ENCODE results near the gene ZSCAN9. TPM values are rescaled to one million over a fixed set of nuclear protein-coding genes. Genes with fewer than 3 reads are reported as not detected.

Gene ZSCAN9
- total RNA-seq, 1 donor from 2014 or later, result 3.7 TPM

GRCh38 chr6:28251661-28252008 lies 26.6 kb downstream of the ZSCAN9 start:
- peak overlapping the region in 1 of 2 donors; percentile 28 for H3K27ac ChIP-seq

DNA sequence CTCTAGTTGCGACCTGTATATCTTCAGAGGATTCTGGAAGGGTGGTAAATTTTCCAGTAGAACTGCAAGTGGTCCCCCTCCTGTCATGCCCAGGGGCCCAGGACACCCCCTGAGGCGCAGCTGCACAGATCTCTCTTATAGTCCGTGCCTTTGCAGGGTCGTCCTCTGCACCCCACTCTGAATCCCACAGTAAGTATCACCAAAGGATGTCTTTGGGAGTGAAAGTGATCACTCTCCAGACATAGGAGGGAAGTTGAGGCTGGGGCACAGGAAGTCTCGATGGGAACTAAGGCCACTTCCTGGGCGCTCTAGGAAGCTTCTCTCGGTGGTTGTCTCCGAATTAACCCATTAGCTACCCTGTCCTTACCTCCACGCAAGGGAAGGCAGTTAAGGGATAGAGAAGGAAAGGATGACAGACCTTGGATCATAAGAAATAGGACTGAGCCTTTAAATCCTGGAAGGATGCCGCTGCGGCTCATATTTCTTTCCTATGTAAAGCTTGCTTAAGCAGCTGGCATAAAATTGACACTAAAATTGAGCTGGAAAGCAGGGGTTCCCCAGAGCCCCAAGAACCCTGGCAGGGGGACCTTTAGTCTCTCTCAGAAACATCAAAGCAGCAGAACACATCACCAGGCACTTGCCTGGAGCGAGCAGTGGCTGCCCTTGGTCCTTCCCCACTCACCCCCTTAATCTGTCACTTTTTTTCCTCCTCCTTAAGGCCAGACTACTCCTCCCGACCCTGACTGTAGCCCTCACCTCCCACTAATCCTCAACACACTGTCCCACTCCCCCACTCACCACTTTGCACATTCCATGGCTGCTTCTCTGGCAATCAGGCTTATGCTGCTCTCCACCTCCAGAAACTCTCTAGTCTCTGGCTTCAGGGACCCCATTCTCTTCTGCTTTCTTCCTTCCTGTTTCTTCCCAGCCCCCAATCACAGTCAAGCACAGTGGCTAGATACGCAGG lies 27.2 kb downstream of the ZSCAN9 start, which contains the start of gene ZKSCAN4:
TSS of gene ZKSCAN4 (minus strand) at position 261 of the 967 bp plus-strand sequence. CDS start 289 bp downstream, outside the sequence.
- H3K27ac ChIP-seq, result peak within 1 kb of the TSS; percentile 28 to 53
- H3K36me3 ChIP-seq, result peaks cover 9 to 11% of the 10 kb centered on the region in 2 donors
- intact Hi-C loops (cut with DNase I), result loop anchor here (1.0 kb wide), 2 partner anchors 27 to 104 kb away; partner anchors contain the start of gene ZSCAN9
- no peaks in the 10 kb centered on the region for H3K27me3 ChIP-seq
- no peaks in the 10 kb centered on the region for H3K9me3 ChIP-seq
- DNase-seq (ENCODE audit: low spot score in 2 of 2), result peak; percentile 25 to 84
- TF ChIP-seq, protein P1, sequence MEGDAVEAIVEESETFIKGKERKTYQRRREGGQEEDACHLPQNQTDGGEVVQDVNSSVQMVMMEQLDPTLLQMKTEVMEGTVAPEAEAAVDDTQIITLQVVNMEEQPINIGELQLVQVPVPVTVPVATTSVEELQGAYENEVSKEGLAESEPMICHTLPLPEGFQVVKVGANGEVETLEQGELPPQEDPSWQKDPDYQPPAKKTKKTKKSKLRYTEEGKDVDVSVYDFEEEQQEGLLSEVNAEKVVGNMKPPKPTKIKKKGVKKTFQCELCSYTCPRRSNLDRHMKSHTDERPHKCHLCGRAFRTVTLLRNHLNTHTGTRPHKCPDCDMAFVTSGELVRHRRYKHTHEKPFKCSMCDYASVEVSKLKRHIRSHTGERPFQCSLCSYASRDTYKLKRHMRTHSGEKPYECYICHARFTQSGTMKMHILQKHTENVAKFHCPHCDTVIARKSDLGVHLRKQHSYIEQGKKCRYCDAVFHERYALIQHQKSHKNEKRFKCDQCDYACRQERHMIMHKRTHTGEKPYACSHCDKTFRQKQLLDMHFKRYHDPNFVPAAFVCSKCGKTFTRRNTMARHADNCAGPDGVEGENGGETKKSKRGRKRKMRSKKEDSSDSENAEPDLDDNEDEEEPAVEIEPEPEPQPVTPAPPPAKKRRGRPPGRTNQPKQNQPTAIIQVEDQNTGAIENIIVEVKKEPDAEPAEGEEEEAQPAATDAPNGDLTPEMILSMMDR (IDR thresholded peaks at IDR 0.05), result no peak
- peaks cover 3 to 13% of the 10 kb centered on the region in 2 donors for H3K4me1 ChIP-seq
- peak within 1 kb of the TSS; percentile 72 to 73 for H3K4me3 ChIP-seq

More at GRCh38 chr6:28251661-28252008, 26.6 kb downstream of the ZSCAN9 start:
- peaks cover 12 to 18% of the 10 kb centered on the region in 2 donors for H3K36me3 ChIP-seq
- H3K9me3 ChIP-seq, result no peaks in the 10 kb centered on the region
- TF ChIP-seq, protein P1 (IDR thresholded peaks at IDR 0.05), result no peak
- H3K27me3 ChIP-seq, result no peaks in the 10 kb centered on the region
- H3K4me1 ChIP-seq, result peaks cover 3 to 13% of the 10 kb centered on the region in 2 donors
- intact Hi-C loops (cut with DNase I), result loop anchor here (1.0 kb wide), 2 partner anchors 26 to 105 kb away; partner anchors contain the start of gene ZSCAN9
- H3K4me3 ChIP-seq, result peak overlapping the region; percentile 72 to 73
- DNase-seq (ENCODE audit: low spot score in 2 of 2), result no peak

GRCh38 chr6:28254121-28254519 lies 29.0 kb downstream of the ZSCAN9 start:
- intact Hi-C loops (cut with DNase I), result no loop called here
- Histone ChIP-seq H3K27ac (no peak overlapping the region), H3K9me3 (peaks cover 0 to 1% of the 10 kb centered on the region in 2 donors)

DNA sequence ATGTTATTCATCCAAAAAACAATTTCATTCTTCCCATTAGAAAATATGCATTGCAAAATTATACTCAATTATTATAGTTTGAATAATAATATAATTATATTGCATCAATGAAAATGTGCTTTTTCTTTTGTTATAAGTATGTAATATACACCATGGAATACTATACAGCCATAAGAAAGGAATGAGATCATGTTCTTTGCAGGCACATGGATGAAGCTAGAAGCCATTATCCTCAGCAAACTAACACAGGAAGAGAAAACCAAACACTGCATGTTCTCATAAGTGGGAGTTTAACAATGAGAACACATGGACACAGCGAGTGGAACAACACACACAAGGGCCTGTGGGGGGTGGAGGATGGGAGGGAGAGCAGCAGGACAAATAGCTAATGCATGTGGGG lies 32.0 kb downstream of the ZSCAN9 start:
- peaks cover 0 to 22% of the 10 kb centered on the region in 2 donors for H3K9me3 ChIP-seq
- H3K4me1 ChIP-seq, result peaks cover 3 to 6% of the 10 kb centered on the region in 2 donors
- no peak overlapping the region for H3K27ac ChIP-seq
- intact Hi-C loops (cut with DNase I), result no loop called here
- DNase-seq (ENCODE audit: low spot score in 2 of 2), result no peak
- no peaks in the 10 kb centered on the region for H3K36me3 ChIP-seq
- TF ChIP-seq, protein P1 (IDR thresholded peaks at IDR 0.05), result no peak
- no peak overlapping the region for H3K4me3 ChIP-seq
- H3K27me3 ChIP-seq, result no peaks in the 10 kb centered on the region

More at GRCh38 chr6:28254121-28254519, 29.0 kb downstream of the ZSCAN9 start:
- no peak overlapping the region for H3K4me3 ChIP-seq
- peaks cover 3 to 13% of the 10 kb centered on the region in 2 donors for H3K4me1 ChIP-seq
- H3K36me3 ChIP-seq, result no peaks in the 10 kb centered on the region
- H3K27me3 ChIP-seq, result no peaks in the 10 kb centered on the region
- TF ChIP-seq, protein P1 (IDR thresholded peaks at IDR 0.05), result no peak
- no peak for DNase-seq (ENCODE audit: low spot score in 2 of 2)

GRCh38 chr6:28258877-28259777 lies 34.1 kb downstream of the ZSCAN9 start, which contains the start of gene NKAPL:
NKAPL (plus strand) TSS chr6:28259297; CDS start chr6:28259372, 75 bp downstream.
- TF ChIP-seq, protein P1 (IDR thresholded peaks at IDR 0.05), result no peak
- DNase-seq (ENCODE audit: low spot score in 2 of 2), result peak; percentile 28 to 90
- no peaks in the 10 kb centered on the region for H3K27me3 ChIP-seq
- no peaks in the 10 kb centered on the region for H3K4me1 ChIP-seq
- H3K4me3 ChIP-seq, result peak within 1 kb of the TSS; percentile 48 to 66
- intact Hi-C loops (cut with DNase I), result no loop called here
- peak within 1 kb of the TSS in 1 of 2 donors; percentile 19 for H3K27ac ChIP-seq
- H3K36me3 ChIP-seq, result no peaks in the 10 kb centered on the region
- peaks cover 0 to 22% of the 10 kb centered on the region in 2 donors for H3K9me3 ChIP-seq
